Glutamatergic neuron (in vitro differentiated cells): Measurements from ENCODE around the gene EPB41L3. TPM values are rescaled to one million over a fixed set of nuclear protein-coding genes. Genes with fewer than 3 reads are reported as not detected.
A peak's percentile ranks its signal among the peaks of the same experiment; 100 is the strongest.

Experiments
- DNase-seq: peaks from one replicate; pipeline ENCODE4 v3.0.0; 2022
- H3K27ac Mint-ChIP-seq: one replicate; pipeline ENCODE4 v1.8.0; 2020; ENCODE audit warnings: mild to moderate bottlenecking, mixed read lengths, inconsistent platforms; ENCODE audit not compliant: unreplicated experiment
- H3K27me3 Mint-ChIP-seq: one replicate; pipeline ENCODE4 v1.8.0; 2020; ENCODE audit warnings: mild to moderate bottlenecking, moderate library complexity, mixed read lengths, inconsistent platforms; ENCODE audit not compliant: unreplicated experiment
- H3K36me3 Mint-ChIP-seq: one replicate; pipeline ENCODE4 v1.8.0; 2020; ENCODE audit warnings: mild to moderate bottlenecking, mixed read lengths, inconsistent platforms; ENCODE audit not compliant: unreplicated experiment
- H3K4me1 Mint-ChIP-seq: one replicate; pipeline ENCODE4 v1.8.0; 2020; ENCODE audit warnings: mild to moderate bottlenecking, low read depth, mixed read lengths, inconsistent platforms; ENCODE audit not compliant: unreplicated experiment
- H3K4me3 Mint-ChIP-seq: one replicate; pipeline ENCODE4 v1.8.0; 2020; ENCODE audit warnings: mild to moderate bottlenecking, mixed read lengths, inconsistent platforms; ENCODE audit not compliant: unreplicated experiment
- H3K9me3 Mint-ChIP-seq: one replicate; pipeline ENCODE4 v1.8.0; 2020; ENCODE audit warnings: mild to moderate bottlenecking, moderate library complexity, mixed read lengths, inconsistent platforms; ENCODE audit not compliant: unreplicated experiment
- CTCF ChIP-seq: fragments of 200-600 bp; sonication (generic); IDR thresholded peaks from one replicate; pipeline ENCODE4 v1.5.0; 2021; ENCODE audit not compliant: partially characterized antibody, unreplicated experiment
- total RNA-seq: library from RNA; stranded (reverse); fragmentation: NEBNext Ultra II Directional; extraction: Animal tissue kit (Norgen Biotek cat#: 25700); gene quantifications from one replicate; pipeline ENCODE4 v1.2.1, GENCODE V29; 2021; ENCODE audit not compliant: unreplicated experiment

The EPB41L3 gene
- total RNA-seq, 1 donor from 2014 or later, result 368 TPM

GRCh38 chr18:5467671-5468070 lies 76.1 kb downstream of the EPB41L3 start:
- no peak for TF ChIP-seq CTCF
- DNase-seq, result no peak
- peaks cover 32% of the 10 kb centered on the region for H3K4me1 Mint-ChIP-seq
- H3K27ac Mint-ChIP-seq, result no peak overlapping the region
- H3K36me3 Mint-ChIP-seq, result no peaks in the 10 kb centered on the region
- peaks cover 2% of the 10 kb centered on the region for H3K27me3 Mint-ChIP-seq
- H3K4me3 Mint-ChIP-seq, result no peak overlapping the region
- peaks cover 3% of the 10 kb centered on the region for H3K9me3 Mint-ChIP-seq

- H3K9me3 Mint-ChIP-seq, result peaks cover 3% of the 10 kb centered on the region
- peaks cover 44% of the 10 kb centered on the region for H3K4me1 Mint-ChIP-seq
- DNase-seq, result no peak
- no peak overlapping the region for H3K27ac Mint-ChIP-seq
- H3K4me3 Mint-ChIP-seq, result no peak overlapping the region
- H3K36me3 Mint-ChIP-seq, result no peaks in the 10 kb centered on the region
- H3K27me3 Mint-ChIP-seq, result peaks cover 2% of the 10 kb centered on the region
- TF ChIP-seq CTCF, result no peak
Measured at GRCh38 chr18:5466256-5466655, 77.5 kb downstream of the EPB41L3 start.

GRCh38 chr18:5464251-5464650 lies 79.5 kb downstream of the EPB41L3 start:
- Mint-ChIP-seq H3K36me3 (no peaks in the 10 kb centered on the region), H3K9me3 (peaks cover 3% of the 10 kb centered on the region), H3K27me3 (no peaks in the 10 kb centered on the region), H3K27ac (no peak overlapping the region), H3K4me3 (no peak overlapping the region), H3K4me1 (peaks cover 59% of the 10 kb centered on the region)
- no peak for TF ChIP-seq CTCF
- no peak for DNase-seq

- TF ChIP-seq CTCF, result no peak
Measured at GRCh38 chr18:5463831-5464230, 80.0 kb downstream of the EPB41L3 start.

GRCh38 chr18:5463390-5463789 lies 80.4 kb downstream of the EPB41L3 start:
- no peaks in the 10 kb centered on the region for H3K36me3 Mint-ChIP-seq
- peak overlapping the region; percentile 32 for H3K4me3 Mint-ChIP-seq
- H3K9me3 Mint-ChIP-seq, result peaks cover 3% of the 10 kb centered on the region
- H3K4me1 Mint-ChIP-seq, result peaks cover 63% of the 10 kb centered on the region
- TF ChIP-seq CTCF, result no peak
- H3K27ac Mint-ChIP-seq, result peak overlapping the region; percentile 4
- H3K27me3 Mint-ChIP-seq, result no peaks in the 10 kb centered on the region
- DNase-seq, result no peak

More at GRCh38 chr18:5463831-5464230, 80.0 kb downstream of the EPB41L3 start:
- no peak for DNase-seq
- Mint-ChIP-seq H3K27ac (no peak overlapping the region), H3K4me3 (no peak overlapping the region), H3K4me1 (peaks cover 59% of the 10 kb centered on the region), H3K36me3 (no peaks in the 10 kb centered on the region), H3K27me3 (no peaks in the 10 kb centered on the region), H3K9me3 (peaks cover 3% of the 10 kb centered on the region)
